Mammary epithelial cell (primary cell): ENCODE measurements around the gene COMMD10.

Experiments used
- CTCF ChIP-seq, 2 donors: IDR thresholded peaks in 1 of 2; conservative IDR thresholded peaks in 1 of 2; 2 replicates each; pipeline ENCODE4 v1.5.1; 2011 to 2012; ENCODE audit warnings: inconsistent platforms in 2 of 2, low read length in 2 of 2, mild to moderate bottlenecking in 2 of 2, control low read depth in 1 of 2, low read depth in 1 of 2; ENCODE audit not compliant: insufficient read depth in 1 of 2; ENCODE audit errors: extremely low read depth in 1 of 2
- EZH2 ChIP-seq: IDR thresholded peaks from 2 replicates; pipeline ENCODE4 v1.6.1; 2012; ENCODE audit warnings: low read length, inconsistent platforms, borderline replicate concordance

- no peak for TF ChIP-seq CTCF (conservative IDR thresholded peaks at IDR 0.05 in 1 of 2, IDR thresholded peaks at IDR 0.05 in 1 of 2; ENCODE audit: extremely low read depth in 1 of 2, insufficient read depth in 1 of 2, low read depth in 1 of 2, low read length in 2 of 2)
- TF ChIP-seq EZH2, result no peak
Measured at GRCh38 chr5:116071211-116071610, 13.6 kb upstream of the COMMD10 start.
